ENCODE measurements around the gene ARHGAP23.

ARHGAP23 gene

GRCh38 chr17:38428112-38428642, at the start of gene ARHGAP23:
Gene ARHGAP23 (plus strand): TSS chr17:38428464. CDS start chr17:38428486, 22 bp downstream.
- DNase-seq, result peak; percentile 17

DNA sequence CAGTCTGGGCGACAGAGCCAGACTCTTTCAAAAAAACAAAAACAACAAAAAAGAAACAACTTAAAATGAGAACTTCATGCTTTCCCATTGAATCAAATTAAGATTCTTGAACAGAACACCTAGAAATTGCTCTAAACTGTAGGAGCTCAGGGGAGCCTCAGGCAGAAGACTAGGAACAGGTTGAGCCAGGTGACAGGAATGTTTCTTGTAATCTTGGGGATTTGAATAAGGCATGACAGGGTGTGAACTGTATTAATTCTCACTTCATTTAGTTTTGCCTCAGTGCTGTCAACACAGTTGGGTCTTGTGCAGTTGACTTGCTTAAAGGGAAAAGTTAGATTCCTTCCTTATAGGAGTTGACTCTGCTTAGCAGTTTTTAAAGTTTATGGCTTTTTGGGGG, 48.8 kb upstream of the ARHGAP23 start:
- no peak for DNase-seq

GRCh38 chr17:38395090-38395489, 33.2 kb upstream of the ARHGAP23 start:
- no peak for DNase-seq

GRCh38 chr17:38397227-38397626, 31.0 kb upstream of the ARHGAP23 start:
- DNase-seq, result no peak

DNA sequence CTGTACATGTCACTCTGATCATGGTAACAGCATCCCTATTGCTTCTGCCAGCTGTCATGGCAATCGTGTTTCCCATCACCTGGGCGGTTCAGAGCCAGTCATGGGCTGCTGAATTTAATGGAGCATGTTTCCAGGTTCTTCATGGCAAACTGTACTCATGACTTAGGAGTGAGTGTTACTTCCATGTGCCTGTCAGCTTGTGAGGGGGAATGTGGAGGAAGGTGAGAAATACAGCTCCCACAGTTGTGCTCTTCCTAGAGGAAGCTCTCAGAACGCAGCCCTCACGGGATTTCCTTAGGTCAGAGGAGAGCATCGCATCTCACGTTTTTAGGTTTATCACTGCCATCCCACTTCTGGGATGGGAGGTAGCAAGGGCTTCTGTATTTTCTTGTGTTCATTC, 28.0 kb upstream of the ARHGAP23 start:
- DNase-seq, result no peak

DNA sequence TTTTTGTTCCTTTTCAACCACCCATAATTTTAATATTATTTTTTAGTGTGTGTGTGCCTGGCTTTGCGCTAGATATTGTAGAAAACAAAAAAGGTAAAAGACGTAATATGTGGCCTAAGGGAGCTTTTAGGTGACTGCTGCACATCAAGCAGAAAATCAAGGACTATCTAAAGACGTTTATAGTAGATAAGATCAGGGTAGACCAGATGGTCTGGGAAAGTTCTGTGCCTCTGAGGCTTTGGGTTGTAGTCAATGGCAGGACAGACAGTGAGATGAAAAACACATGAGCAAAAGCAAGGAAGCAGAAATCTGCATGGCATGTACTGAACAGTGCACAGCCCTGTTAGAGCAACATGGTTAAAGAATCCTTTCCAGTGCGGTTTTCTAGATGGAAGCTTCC, 26.8 kb upstream of the ARHGAP23 start:
- DNase-seq, result no peak

- DNase-seq, result no peak
Measured at GRCh38 chr17:38402897-38403296, 25.4 kb upstream of the ARHGAP23 start.

DNA sequence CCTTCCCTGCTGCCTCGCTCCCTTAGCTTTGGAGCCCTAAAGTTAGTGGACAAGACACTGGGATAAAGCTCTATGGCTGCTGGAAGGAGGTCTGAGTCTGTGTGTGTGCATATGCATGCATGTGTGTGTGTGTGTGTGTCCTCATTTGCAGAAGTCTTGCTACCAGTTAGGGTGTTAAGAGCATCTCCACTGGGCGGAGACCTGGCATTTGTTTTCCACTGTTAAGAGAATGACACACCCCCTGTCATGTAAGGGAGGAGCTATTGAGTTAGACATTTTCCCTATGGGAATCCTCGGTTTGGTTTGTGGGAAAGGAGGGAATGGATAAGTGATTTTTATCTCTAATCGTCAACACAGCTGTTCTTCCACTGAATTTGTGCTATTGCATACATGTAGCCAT, 24.8 kb upstream of the ARHGAP23 start:
- no peak for DNase-seq

DNA sequence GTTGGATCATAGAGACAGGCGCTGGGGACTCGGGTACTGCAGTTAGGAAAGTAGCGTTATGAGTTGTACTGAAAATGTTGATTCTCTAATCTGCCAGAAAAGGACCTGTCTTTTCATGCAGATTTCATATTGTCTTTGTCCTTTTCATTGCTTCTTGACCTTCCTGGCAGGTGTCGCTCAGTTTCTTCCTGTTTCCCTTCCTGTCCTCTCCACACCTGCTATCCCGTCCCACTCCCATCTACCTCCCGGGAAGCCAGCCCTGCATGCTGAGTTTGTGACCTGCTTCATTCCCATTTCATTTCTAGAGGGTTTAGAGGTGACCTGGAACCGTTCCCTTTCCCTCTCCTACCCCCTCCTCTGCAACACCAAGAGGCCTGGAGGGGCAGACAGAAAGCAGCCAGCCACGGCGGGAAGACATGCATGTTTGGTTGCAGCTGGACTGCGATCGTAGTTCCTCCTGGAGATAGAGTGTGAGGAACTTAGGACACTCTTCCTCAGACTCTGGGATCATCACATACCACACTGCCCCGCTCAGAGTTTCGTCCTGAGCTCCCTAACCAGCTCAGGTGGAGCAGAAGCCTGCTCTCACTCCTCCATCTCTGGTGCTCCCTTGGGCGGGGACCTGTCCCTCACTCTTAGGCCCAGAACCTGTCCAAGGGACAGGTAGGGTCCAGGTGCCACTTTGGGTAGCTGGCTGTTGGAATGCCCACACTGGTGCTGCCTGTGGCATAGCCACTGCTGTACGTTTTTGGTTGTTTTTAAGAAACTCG, 23.9 kb upstream of the ARHGAP23 start:
- DNase-seq, result no peak

GRCh38 chr17:38405654-38406053, 22.6 kb upstream of the ARHGAP23 start:
- no peak for DNase-seq

DNA sequence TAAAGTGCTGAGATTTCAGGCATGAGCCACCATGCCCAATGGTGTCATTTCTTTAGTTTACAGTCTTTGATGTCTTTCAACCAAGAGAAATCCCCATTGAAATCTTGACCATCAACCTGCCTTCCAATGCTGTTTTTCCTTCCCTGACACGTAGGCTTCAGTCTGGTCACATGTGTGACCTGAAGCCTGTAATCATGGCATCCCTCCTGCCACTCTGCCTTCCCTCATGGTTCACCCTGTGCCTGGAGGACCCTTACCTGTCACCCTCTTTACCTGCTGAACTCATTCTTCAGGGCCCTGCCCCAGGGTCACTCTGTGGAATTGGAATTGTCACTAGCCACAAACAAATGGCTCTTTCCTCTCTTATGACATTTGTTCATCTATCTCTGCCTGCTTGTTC, 18.1 kb upstream of the ARHGAP23 start:
- DNase-seq, result no peak

GRCh38 chr17:38415250-38416194, 12.7 kb upstream of the ARHGAP23 start:
- DNase-seq, result no peak

DNA sequence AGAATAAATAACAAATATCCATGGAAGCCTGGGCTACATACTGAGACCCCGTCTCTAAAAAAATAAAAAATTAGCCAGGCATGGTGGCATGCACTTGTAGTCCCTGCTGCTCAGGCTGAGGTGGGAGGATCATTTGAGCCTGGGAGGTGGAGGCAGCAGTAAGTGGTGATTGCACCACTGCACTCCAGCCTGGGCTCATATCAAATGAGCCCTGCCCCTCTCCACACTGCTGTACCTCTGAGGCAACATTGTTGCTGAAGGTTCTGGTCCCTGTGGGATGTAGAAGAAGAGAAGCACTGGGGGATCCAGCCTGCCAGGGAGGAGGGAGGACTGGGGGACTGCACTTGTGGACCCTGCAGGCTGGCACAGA, 11.4 kb upstream of the ARHGAP23 start:
- no peak for DNase-seq

GRCh38 chr17:38417210-38417951, 10.9 kb upstream of the ARHGAP23 start:
- DNase-seq, result no peak

DNA sequence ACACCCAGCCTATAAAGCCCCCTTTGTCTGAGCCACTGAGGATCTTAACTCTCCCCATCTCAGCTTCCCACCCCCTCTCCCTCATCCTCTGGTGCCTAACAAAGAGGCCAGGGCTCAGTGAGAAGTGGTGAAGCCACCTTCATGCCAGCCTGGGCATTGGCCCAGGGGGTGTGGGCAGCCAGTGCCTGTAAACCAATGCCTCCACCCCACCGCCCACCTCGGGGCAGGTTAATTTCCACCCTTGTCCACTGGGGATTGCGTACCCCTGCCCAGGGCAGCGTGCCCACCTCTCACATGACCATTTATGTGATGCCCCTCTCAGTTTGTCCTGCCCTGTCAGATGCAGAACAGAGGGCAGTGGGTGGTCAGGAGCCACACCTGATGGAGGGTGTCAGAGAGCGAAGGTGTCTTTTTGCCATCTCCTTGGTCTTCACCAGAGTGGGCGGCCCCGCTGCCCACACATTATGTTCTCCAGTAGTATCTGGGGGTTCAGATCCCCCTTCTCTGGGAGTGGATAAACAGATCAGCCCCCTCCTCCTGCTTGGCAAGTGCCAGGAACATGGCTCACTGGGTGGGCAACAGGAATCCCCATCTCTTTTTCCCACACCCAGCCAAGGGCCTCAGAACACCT, 10.1 kb upstream of the ARHGAP23 start:
- no peak for DNase-seq

GRCh38 chr17:38418693-38419507, 9.4 kb upstream of the ARHGAP23 start:
- no peak for DNase-seq

- no peak for DNase-seq
Measured at GRCh38 chr17:38419508-38419981, 8.7 kb upstream of the ARHGAP23 start.

- DNase-seq, result no peak
Measured at GRCh38 chr17:38420518-38420917, 7.7 kb upstream of the ARHGAP23 start.

- no peak for DNase-seq
Measured at GRCh38 chr17:38421171-38421841, 7.0 kb upstream of the ARHGAP23 start.

DNA sequence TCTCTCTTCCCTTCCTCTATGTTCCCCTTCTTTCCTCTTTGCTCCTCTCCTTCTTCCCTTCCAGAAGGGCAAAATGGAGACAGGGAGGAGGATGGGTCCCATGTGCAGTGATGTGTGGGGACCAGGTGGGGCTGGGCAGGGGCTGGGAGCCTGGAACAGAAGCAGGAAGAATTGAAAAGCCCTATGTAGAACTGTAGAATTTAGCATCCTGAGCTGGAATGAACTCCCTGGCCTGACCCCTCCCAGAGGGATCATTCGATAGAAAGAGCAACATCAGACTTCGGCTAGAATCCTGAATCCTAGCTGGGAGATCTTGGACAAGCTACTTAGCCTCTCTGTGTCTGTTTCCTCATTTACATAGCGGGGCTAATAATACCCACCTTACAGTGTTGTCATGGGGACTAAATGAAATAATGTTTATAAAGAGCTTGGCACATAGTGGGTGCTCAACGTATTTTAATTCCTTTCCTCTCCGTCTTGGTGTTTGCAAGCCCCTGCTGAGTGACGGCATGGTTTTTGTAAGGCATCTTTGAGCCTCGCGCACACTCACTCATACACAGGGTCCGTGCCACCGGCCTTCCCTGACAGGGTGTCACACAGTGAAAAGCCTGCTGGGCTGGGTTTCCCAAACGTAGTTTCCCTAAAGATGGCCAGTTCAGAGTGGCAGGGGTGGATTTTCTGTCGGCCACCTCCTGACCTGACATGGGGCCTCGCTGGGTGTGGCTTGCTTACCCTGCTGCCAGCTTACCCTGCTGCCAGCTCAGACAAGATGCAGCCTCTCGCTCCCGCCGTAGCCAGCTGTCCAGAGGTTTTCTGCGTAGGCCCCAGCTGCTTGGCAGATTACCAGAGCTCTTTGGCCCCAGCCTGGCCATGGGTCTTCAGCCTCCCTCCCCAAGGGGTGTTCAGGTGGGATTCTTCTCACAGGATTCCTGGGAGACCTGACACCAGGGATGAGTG, 6.1 kb upstream of the ARHGAP23 start:
- DNase-seq, result no peak
